ENCODE data around the gene JMJD1C.

DNA sequence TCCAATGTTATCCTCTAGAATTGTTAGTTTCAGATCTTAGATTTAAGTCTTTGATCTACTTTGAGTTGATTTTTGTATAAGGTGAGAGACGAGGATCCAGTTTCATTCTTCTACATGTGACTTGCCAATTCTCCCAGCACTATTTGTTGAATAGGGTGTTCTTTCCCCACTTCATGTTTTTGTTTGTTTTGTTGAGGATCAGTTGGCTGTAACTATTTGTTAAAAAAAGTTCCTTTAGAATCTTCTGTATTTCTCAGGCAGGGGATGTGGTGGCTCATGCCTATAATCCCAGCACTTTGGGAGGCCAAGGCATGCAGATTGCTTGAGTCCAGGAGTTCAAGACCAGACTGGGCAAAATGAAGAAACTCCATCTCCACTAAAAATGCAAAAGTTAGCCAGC is 151.8 kb downstream of the JMJD1C start:
- TF ChIP-seq POLR2A (IDR thresholded peaks at IDR 0.05): no peak
- TF ChIP-seq, protein P1, sequence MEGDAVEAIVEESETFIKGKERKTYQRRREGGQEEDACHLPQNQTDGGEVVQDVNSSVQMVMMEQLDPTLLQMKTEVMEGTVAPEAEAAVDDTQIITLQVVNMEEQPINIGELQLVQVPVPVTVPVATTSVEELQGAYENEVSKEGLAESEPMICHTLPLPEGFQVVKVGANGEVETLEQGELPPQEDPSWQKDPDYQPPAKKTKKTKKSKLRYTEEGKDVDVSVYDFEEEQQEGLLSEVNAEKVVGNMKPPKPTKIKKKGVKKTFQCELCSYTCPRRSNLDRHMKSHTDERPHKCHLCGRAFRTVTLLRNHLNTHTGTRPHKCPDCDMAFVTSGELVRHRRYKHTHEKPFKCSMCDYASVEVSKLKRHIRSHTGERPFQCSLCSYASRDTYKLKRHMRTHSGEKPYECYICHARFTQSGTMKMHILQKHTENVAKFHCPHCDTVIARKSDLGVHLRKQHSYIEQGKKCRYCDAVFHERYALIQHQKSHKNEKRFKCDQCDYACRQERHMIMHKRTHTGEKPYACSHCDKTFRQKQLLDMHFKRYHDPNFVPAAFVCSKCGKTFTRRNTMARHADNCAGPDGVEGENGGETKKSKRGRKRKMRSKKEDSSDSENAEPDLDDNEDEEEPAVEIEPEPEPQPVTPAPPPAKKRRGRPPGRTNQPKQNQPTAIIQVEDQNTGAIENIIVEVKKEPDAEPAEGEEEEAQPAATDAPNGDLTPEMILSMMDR (IDR thresholded peaks at IDR 0.05): no peak

Measured in adrenal gland (tissue), 5 donors.